ENCODE results near the gene SAPCD2.
"Not testable (repeated sequence)": the region's sequence is repeated elsewhere in the genome, so short reads cannot be mapped to it uniquely, and the experiment has no call there.

The SAPCD2 gene

GRCh38 chr9:137062798-137063197 is 7.6 kb downstream of the SAPCD2 start:
- not testable (repeated sequence) for DNase-seq

DNA sequence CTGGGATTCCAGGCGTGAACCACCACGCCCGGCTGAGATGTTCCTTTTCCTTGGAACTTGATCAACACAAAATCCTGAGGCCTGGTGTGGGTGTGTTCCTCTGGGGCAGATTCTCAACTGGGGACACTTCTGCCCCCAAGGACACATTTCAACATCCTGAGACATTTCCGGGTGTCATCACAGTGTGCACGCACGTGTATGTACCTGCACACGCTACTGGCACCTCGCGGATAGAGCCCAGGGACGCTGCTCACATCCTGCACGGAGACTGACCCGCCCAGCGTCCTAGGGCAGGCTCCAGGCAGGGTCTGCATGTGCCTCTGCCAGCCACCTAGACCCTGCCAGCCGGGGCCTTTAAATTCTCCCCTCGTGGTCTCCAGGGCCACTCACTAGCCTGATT is 8.0 kb downstream of the SAPCD2 start:
- no peak for DNase-seq

- DNase-seq: no peak
Observed at GRCh38 chr9:137058521-137059234, 11.7 kb downstream of the SAPCD2 start.

- no peak for DNase-seq
Observed at GRCh38 chr9:137057545-137057944, 12.8 kb downstream of the SAPCD2 start.

- DNase-seq: no peak
Observed at GRCh38 chr9:137056739-137057415, 13.5 kb downstream of the SAPCD2 start.

DNA sequence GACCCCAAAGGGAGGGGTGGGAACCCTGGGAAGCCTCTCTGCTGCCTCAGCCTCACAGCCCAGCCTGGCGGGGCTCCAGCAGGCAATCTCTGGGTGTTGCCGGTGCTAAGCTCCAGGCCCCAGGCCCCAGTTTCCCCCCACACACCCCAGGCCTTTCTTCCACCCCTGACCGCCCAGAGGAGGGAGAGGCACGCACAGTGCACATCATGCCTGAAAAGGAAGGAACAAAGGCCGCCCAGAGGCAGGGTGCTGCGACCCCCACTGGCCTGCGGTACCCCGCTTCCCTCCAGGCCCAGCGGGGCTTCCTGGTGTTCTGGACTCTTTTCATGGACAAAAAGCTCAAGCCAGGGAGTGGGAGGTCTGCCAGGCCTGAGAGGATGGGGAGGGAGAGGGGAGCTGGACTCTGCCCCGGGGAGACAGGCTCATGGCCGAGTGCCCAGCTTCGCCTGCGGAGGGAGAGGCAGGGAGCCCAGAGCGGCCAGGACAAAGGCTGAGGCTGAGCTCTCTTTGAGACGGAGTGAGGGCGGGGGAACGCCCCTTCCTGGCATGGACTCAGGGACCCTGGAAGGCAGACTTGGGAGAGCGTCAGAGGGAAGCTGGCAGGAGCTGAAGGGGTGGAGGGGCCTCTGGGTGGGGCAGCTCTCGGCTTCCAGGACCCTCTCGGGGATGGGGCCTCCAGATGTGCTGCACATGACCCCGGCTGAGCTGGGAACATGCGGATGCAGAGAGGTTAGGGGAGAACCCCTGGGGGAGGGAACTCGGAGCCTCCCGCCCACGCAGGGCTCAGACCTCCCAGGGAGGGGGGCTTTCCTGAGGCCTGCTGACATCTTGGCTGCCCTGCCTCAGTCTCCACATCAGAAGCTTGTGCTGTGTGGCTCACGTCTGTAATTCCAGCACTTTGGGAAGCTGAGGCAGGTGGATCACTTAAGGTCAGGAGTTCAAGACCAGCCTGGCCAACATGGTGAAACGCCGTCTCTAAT is 14.7 kb downstream of the SAPCD2 start:
- no peak for DNase-seq

DNA sequence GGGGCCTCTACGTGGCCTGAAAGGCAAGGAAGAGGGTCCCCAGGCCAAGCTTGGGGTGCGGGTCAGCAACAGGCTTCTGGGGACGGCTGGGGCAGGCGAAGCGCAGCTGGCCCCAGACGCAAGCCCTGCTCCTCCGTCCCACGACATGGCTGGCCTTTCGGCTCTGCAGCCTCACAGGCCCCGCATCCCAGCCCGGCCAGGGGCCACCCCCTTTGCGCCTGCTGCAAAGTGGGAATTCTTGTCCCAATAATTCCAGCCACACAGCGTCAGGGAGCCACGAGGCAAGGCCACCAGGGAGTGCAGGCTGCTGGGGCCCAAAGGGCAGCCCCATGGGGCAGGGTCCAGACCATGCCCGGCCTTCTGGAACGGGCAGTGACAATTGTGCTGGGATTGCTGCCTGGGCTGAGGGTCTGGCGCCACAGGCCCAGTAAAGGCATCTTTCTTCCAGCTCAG is 15.4 kb downstream of the SAPCD2 start:
- DNase-seq: no peak

GRCh38 chr9:137053944-137054931 is 16.1 kb downstream of the SAPCD2 start, which contains the start of gene ENTPD2:
TSS of gene ENTPD2 (minus strand) at chr9:137054061. CDS start at chr9:137053997, 64 bp downstream.
- no peak for DNase-seq

GRCh38 chr9:137052998-137053943 is 17.1 kb downstream of the SAPCD2 start:
- no peak for DNase-seq

- DNase-seq: no peak
Observed at GRCh38 chr9:137052293-137052692, 18.1 kb downstream of the SAPCD2 start.

- no peak for DNase-seq
Observed at GRCh38 chr9:137051145-137051724, 19.1 kb downstream of the SAPCD2 start.

- DNase-seq: no peak
Observed at GRCh38 chr9:137050570-137050969, 19.8 kb downstream of the SAPCD2 start.

DNA sequence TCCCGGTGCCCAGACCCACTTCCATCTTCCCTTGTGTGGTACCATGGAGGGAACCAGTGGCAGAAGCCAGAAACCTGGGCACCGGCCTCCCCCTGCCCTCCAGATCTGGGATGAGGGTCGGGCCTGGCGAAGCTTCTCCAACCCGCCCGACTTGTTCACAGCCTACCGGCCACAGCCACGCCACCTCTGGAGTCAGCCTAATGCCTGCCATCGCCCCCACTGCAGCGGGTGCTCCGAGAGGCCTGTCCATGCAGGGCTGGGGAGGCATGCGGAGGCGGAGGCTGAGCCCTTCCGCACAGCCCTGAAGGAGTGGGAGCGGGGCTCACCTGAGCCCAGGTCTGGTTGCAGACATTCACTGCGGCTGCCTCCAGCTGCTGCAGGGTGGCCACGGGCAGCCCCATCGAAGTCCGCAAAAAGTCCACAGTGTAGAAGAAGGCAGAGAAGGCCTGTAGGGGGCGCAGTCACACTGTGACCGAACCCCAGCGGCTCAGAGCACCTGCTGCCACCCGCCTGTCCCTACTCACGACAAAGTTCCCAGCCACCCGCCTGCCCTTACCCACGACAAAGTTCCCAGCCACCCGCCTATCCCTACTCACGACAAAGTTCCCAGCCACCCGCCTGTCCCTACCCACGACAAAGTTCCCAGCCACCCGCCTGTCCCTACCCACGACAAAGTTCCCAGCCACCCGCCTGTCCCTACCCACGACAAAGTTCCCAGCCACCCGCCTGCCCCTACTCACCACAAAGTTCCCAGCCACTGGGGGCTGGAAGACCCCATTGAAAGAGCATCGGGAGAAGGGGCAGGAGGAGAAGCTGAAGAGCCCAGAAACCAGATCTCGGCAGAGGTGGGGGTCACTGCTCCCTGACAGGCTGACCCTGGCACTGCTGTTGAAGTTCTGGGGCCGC is 20.6 kb downstream of the SAPCD2 start:
- DNase-seq: peak; percentile 62 to 82 (median 69)

- no peak for DNase-seq
Observed at GRCh38 chr9:137048655-137049543, 21.5 kb downstream of the SAPCD2 start.

- DNase-seq: peak; percentile 79 to 92 (median 86)
Observed at GRCh38 chr9:137046088-137046787, 24.1 kb downstream of the SAPCD2 start, which contains the start of gene NPDC1. TSS of gene NPDC1 (minus strand) at chr9:137046177. CDS start at chr9:137045989, 188 bp downstream.

- DNase-seq: peak in 1 of 3 donors; percentile 51
Observed at GRCh38 chr9:137045294-137046087, 24.9 kb downstream of the SAPCD2 start.

Data from suppressor macrophage treated with lipopolysaccharide for 1 hour (primary cell).